NAMALWA (cell line): ENCODE measurements around the gene MYH14.
"Not testable (repeated sequence)": the region's sequence is repeated elsewhere in the genome, so short reads cannot be mapped to it uniquely, and the experiment has no call there.

Experiments used
- DNase-seq: peaks from one replicate; pipeline ENCODE4 v3.0.0-alpha.2; 2015; ENCODE audit warnings: low spot score

The MYH14 gene

DNA sequence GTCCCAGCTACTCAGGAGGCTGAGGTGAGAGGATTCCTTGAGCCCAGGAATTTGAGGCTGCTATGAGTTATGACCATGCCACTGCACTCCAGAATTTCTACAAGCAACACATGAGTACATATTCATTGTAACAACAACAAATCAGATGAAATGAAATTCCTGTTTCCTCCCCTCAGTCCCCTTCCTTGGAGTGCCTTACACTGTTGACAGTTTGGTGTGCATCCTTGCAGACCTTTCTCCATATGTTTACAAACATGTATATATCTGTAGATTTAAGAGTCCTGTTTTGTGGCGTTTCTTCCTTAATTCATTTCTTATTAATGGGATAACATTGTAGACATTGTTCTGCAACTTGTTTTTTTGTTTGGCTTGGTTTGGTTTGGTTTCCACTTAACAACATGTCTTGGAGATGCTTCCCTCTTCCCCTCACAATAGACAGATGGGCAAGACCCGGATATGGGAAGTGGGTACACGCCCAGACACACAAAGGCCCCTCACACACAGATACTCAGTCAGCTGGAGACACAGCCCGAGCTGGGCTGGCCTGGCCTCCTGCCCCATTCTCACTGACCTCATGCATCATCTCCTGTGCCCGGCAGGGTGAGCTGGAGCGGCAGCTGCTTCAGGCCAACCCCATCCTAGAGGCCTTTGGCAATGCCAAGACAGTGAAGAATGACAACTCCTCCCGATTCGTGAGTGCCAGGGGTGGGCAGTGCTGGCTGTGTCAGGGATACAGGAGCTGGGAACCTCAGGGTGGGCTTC is 21.7 kb downstream of the MYH14 start:
- DNase-seq = no peak

DNA sequence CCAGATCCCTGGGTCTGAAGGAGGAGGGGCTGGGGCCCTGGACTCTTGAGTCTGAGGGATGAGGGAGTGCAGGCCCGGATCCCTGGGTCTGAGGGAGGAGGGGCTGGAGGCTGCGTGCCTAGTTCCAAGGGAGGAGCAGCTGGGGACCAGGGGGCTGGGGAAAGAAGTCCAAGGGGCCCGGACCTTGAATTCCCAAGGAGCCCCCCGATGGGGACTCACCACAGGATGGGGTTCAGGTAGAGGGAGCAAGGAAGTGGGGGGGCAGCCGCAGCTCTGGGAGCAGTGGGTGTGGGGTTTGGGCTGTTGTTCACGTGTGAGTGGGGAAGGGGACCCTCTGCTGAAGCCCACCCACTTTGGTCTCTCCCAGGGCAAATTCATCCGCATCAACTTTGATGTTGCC is 23.1 kb downstream of the MYH14 start:
- DNase-seq = no peak

DNA sequence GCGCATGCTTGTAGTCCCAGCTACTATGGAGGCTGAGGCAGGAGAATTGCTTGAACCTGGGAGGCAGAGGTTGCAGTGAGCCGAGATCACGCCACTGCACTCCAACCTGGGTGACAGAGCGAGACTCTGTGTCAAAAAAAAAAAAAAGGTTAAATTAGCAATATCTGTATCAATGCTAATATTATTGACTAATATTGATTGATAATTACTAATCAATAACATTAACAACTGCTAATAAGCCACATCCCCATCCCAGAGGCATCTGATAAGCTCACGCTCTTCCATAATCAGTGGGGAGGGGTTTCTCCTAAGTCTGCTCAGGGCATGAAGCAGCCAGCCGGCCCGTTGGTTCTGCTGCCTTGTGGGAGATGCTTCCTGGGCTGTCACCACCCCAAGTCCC is 24.7 kb downstream of the MYH14 start:
- not testable (repeated sequence) for DNase-seq

DNA sequence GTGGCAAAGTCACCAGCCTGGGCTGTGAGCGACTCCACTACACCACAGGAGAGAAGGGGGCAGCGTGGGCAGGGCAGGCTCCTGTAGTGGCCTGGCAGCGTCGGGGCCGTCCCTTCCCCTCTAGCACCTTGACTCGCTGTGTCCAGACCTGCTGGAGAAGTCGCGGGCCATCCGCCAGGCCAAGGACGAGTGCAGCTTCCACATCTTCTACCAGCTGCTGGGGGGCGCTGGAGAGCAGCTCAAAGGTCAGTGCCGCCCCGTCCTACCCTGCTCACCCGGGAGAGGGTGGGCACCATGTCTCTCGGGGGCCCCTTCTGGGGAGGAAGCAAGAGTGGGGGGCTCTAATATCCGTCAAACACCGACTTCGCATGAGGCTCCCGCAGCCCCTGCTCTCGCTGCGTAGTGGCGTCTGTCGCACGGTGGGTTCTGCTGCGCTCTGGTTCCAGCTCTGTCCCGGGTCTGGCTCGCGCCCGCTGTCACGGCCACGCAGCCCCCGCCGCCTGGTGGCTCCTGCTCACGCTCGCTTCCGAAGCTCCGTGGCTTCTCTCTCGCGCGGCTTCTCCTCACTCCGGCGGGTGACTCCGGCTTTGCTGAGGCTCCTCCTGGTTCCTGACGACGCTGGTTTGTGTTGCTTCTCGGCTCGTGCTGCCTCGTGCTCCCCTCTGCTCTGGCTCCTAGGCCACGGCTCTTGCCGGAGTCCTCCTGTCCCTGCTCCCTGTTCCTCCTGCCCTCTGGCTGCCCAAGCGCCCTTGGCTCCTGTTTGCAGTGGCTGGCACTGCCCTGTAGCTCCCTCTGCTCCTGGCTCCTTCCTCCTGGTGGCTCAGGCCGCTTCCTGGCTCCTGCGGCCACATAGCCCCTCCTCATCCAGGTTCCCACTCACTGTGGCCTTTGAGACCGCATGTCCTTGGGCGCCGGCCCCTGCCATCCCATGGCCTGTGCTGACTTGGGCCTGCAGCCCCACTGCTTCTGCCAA is 27.2 kb downstream of the MYH14 start:
- DNase-seq = no peak

GRCh38 chr19:50231417-50231816 is 28.0 kb downstream of the MYH14 start:
- DNase-seq = not testable (repeated sequence)

DNA sequence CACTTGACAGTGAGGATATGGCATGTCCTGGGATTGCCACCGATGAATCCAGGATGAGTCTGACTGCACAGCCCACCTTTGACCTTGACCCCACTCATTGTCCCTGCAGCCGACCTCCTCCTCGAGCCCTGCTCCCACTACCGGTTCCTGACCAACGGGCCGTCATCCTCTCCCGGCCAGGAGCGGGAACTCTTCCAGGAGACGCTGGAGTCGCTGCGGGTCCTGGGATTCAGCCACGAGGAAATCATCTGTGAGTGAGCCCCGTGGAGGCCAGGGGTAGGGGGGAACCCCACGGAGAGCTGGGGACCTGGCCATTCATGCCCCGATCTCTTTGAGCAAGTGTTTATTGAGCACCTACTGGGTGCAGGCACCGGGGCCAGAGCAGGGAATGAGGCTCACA is 28.4 kb downstream of the MYH14 start:
- DNase-seq = no peak

- DNase-seq = no peak
Measured at GRCh38 chr19:50232600-50232999, 29.2 kb downstream of the MYH14 start.

- DNase-seq = no peak
Measured at GRCh38 chr19:50233308-50233910, 30.0 kb downstream of the MYH14 start.

DNA sequence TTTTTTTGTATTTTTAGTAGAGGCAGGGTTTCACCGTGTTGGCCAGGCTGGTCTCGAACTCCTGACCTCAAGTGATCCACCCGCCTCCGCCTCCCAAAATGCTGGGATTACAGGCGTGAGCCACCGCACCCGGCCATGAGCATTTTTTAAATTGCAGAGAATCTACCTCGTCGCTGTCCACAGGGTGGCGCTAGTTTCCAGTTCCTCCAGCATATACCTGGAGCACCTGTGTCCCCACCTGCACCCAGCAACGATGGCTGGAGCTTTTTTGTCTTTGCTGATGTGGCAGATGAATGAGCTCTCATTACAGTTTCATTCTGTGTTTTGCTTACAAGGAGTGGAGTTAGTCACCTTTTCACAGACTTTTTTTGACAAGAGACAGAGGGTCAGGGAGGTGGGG is 34.1 kb downstream of the MYH14 start:
- DNase-seq = peak; percentile 15

DNA sequence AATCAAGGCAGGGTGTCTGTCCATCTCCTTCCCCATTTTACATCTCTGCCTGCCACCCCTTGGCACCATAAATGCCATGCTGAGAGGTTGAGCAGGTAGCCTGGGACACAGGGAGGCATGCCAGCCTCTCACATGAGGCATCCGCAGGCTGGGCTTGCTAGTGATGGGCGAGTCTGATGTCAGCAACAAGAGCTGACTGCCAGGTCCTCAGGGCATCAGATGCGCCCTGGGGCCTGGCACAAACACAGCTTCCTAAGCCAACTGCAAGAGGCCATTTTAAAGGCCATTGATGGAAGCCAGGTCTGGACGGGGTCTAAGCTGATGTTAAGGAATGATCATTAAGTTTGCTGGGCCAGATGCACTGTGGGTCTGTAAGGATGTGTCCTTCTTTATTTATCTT is 34.6 kb downstream of the MYH14 start:
- no peak for DNase-seq

DNA sequence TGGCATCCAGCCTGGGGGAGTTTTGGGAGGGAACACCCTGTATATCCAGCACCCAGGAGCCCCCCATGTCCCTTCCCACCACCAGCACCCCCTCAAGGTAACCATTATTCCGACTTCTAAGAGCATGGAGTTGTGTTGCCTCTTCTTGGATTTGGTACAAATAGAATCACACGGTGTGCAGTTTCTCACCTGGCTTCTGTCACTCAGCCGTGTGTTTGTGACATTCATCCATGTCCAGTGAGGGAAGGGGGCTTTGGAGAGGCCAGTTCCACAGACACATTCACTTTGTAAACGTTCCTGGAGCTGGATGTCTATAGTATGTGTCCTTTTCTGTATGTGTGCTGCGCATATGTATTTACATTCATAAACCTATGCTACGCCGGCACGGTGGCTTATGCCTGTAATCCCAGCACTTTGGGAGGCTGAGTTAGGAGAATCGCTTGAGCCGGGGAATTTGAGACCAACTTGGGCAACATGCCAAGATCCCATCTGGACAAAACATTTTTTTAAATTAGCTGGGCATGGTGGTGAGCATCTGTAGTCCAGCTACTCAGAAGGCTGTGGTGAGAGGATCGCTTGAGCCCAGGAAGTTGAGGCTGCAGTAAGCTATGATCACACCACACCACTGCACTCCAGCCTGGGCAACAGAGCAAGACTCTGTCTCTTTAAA is 36.6 kb downstream of the MYH14 start:
- DNase-seq = no peak

GRCh38 chr19:50242581-50242980 is 39.2 kb downstream of the MYH14 start:
- DNase-seq = no peak

DNA sequence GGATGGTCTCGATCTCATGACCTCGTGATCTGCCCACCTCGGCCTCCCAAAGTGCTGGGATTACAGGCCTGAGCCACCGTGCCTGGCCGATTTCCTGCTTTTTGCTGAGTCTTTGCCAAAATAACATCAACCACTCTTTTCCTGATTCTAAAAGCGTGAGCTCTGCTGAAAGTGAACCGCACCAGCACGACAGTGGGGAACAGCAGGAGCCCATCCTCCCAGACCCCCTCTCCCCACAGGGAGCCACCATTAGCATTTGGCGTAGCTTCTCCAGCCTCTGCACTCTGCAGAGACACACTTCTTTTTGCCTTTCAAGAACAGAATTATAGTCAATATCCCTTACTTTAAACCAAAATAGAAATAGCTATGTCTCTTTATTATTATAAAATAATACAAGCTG is 41.3 kb downstream of the MYH14 start:
- DNase-seq = no peak

DNA sequence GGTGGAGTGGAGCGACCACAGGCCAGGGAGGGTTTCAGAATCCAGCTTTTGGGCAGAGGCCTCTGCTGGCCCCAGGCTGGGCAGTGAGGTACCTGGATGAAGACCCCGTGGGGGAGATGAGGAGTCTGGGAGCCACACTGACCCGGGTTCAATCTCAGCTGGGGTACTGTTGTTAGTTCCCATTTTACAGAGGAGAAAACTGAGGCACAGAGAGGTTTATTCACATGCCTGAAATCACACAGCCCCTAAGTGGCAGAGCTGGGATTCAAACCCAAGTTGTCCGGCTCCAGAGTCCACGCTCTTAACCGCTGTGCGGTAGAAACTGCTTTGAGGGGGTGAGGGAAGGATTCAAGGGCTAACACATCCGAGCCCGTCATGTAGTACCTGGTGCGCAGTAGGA is 45.0 kb downstream of the MYH14 start:
- DNase-seq = no peak

DNA sequence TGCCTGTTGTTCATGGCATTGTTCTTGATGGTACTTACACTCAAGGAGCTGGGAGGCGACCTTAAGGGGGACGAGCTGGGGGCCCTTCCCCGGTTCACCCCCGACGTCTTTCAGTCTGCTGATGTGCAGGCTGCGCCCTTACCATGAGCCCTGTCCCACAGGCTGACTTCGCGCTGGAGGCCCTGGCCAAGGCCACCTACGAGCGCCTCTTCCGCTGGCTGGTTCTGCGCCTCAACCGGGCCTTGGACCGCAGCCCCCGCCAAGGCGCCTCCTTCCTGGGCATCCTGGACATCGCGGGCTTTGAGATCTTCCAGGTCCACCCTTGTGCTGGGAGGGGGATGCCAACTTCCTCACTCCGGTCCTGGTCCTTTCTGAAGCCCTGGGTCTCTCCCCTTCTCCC is 45.4 kb downstream of the MYH14 start:
- no peak for DNase-seq

- DNase-seq = no peak
Measured at GRCh38 chr19:50249636-50250035, 46.2 kb downstream of the MYH14 start.

DNA sequence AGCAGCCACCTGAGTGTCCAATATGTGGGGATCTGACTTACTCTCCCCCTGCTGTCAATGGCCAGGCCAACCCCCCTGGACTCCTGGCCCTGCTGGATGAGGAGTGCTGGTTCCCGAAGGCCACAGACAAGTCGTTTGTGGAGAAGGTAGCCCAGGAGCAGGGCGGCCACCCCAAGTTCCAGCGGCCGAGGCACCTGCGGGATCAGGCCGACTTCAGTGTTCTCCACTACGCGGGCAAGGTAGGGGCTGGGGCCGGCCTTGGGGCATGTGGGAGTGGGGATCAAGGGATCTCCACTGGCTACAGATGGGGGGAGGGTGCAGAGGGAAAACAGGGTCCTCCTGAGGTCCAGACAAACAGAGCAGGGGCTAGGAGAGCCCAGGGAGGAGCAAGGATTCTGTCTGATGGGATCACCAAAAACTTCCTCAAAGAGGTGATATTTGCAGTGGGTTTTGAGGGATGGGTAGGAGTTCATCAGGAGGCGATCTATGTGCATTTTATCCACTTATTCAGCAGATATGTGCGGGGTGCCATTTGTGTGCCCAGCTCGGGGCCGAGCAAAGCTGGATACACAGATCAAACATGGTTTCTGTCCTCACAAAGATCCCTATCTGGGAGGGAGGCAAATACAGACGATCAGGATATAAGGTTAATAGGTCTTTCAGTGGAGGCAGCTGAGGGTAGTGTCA is 47.2 kb downstream of the MYH14 start:
- no peak for DNase-seq

- DNase-seq = peak; percentile 57
Measured at GRCh38 chr19:50252111-50252886, 48.9 kb downstream of the MYH14 start.

- no peak for DNase-seq
Measured at GRCh38 chr19:50252887-50253268, 49.5 kb downstream of the MYH14 start.

GRCh38 chr19:50255115-50255514 is 51.7 kb downstream of the MYH14 start:
- DNase-seq = no peak

- no peak for DNase-seq
Measured at GRCh38 chr19:50257141-50257540, 53.7 kb downstream of the MYH14 start.
